GM18873 (cell line): Measurements from ENCODE around the gene AVEN.
"Not testable (repeated sequence)": the region's sequence is repeated elsewhere in the genome, so short reads cannot be mapped to it uniquely, and the experiment has no call there.

Source experiments
- ATAC-seq: cut with Tn5 transposase; IDR thresholded peaks from one replicate; pipeline ENCODE4 v1.9.1; 2021; ENCODE audit warnings: mild to moderate bottlenecking, moderate library complexity, moderate number of reproducible peaks; ENCODE audit not compliant: unreplicated experiment, low FRiP score

AVEN gene

GRCh38 chr15:34038871-34039789 is at the start of gene AVEN:
TSS of gene AVEN (minus strand) at chr15:34039204. CDS start at chr15:34039046, 158 bp downstream.
- ATAC-seq, result peak; percentile 32

- no peak for ATAC-seq
Measured at GRCh38 chr15:34085746-34086145, 46.7 kb upstream of the AVEN start.

DNA sequence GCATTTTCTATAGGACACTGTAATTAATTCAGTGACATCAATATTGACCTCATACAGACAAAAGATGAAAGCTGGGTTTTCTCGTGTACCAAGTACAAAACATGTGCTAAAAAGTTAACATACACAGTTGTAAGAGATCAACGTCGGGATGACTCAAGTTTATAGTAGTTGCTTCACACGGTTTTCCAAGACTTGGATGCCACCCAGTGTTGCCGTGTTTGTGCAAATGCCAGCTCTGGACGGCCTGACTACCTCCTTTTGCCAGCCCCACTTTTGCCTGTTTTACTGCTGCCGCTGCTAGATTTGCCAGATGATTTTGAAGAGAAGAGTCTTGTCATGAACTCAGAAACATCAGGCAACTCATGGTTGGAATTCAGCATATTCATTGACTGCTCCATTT is 45.1 kb upstream of the AVEN start:
- no peak for ATAC-seq

- no peak for ATAC-seq
Measured at GRCh38 chr15:34079904-34080303, 40.9 kb upstream of the AVEN start.

DNA sequence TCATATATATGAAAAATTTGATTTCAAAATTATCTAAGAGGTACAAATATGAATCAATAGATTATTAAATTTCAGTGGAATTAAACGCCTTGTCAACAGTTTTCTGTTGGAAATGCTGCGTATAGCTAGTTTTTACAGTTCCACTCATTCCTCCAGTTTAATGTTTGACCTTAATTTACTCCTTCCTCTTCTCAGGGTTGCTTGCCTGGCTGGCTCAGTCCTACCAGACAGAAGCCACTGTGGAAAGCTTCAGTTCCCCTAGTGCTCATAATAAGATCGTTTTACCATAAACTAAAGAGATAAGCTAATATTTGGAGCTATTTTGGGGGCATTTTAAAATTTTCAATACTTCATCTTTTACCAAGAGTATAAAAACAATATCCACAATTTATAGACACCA is 39.9 kb upstream of the AVEN start:
- ATAC-seq, result no peak

- no peak for ATAC-seq
Measured at GRCh38 chr15:34076785-34077184, 37.8 kb upstream of the AVEN start.

- no peak for ATAC-seq
Measured at GRCh38 chr15:34070003-34070402, 31.0 kb upstream of the AVEN start.

- no peak for ATAC-seq
Measured at GRCh38 chr15:34065941-34066340, 26.9 kb upstream of the AVEN start.

GRCh38 chr15:34065261-34065660 is 26.3 kb upstream of the AVEN start:
- no peak for ATAC-seq

GRCh38 chr15:34064438-34064837 is 25.4 kb upstream of the AVEN start:
- no peak for ATAC-seq

- no peak for ATAC-seq
Measured at GRCh38 chr15:34059946-34060345, 20.9 kb upstream of the AVEN start.

- no peak for ATAC-seq
Measured at GRCh38 chr15:34059476-34059875, 20.5 kb upstream of the AVEN start.

DNA sequence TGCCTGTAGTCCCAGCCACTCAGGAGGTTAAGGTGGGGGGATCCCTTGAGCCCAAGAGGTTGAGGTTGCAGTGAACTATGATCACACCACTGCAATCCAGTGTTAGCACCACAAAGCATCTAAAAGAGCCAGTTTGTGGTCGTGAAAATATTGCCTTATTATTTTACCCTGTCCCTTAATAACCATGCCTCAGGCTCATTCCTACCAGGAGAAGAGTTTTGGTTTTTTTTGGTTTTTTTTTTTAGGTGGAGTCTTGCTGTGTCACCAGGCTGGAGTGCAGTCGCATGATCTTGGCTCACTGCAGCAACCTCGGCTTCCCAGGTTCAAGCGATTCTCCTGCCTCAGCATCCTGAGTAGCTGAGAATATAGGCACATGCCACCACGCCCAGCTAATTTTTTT is 17.9 kb upstream of the AVEN start:
- ATAC-seq, result no peak

GRCh38 chr15:34055868-34056595 is 17.0 kb upstream of the AVEN start:
- no peak for ATAC-seq

GRCh38 chr15:34054081-34054707 is 15.2 kb upstream of the AVEN start:
- no peak for ATAC-seq

GRCh38 chr15:34050385-34050784 is 11.4 kb upstream of the AVEN start:
- not testable (repeated sequence) for ATAC-seq

GRCh38 chr15:34049112-34049511 is 10.1 kb upstream of the AVEN start:
- ATAC-seq, result no peak

- no peak for ATAC-seq
Measured at GRCh38 chr15:34047893-34048775, 9.1 kb upstream of the AVEN start.

DNA sequence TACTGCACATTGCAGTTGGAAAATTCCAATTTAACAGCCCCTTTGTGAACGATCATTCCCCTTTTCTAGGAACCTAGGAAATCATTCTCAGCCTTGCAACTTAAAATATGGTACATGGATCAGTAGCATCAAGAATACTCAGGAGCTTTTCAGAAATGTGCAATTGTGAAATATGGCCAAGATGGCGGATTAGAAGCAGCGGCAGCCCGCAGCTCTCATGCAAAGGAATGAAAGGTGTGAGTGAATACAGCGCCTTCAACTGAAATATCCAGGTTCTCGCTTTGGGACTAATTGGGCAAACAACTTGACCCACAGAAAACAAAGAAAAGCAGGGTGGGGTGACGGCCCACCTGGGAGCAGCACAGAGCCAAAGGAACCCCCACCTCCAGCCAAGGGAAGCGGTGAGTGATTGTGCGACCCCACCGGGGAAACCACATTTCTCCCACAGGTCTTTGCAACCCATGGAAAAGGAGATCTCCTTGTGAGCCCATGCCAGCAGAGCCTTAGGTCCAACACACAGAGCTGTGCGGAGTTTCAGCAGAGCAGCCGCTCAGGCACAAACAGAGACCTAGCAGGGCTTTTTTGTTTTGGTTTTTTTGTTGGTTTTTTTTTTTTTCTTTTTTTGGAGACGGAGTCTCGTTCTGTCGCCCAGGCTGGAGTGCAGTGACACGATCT is 7.6 kb upstream of the AVEN start:
- no peak for ATAC-seq

- ATAC-seq, result no peak
Measured at GRCh38 chr15:34043813-34044212, 4.8 kb upstream of the AVEN start.
